Spleen (tissue), 11 donors: ENCODE data around the gene DGCR6L. TPM values are rescaled to one million over a fixed set of nuclear protein-coding genes. Genes with fewer than 3 reads are reported as not detected.
"Not testable (repeated sequence)": the region's sequence is repeated elsewhere in the genome, so short reads cannot be mapped to it uniquely, and the experiment has no call there.

Experiments
- DNase-seq: peaks from one replicate; pipeline ENCODE4 v3.0.0-alpha.2; 2020
- H3K27ac ChIP-seq, 8 donors: fragments of 200-600 bp; sonication (generic) in 7 of 8; 1 replicate in 4 of 8; 2 replicates in 4 of 8; pipeline versions ENCODE4 v1.5.0 to v1.8.0; 2016 to 2021; ENCODE audit warnings: inconsistent platforms in 4 of 8, mild to moderate bottlenecking in 4 of 8, moderate library complexity in 1 of 8
- H3K27me3 ChIP-seq, 7 donors: fragments of 200-600 bp; sonication (generic) in 6 of 7; replicated peaks in 1 of 7; 1 replicate in 4 of 7; 2 replicates in 3 of 7; pipeline versions ENCODE4 v1.5.0 to v1.8.0; 2016 to 2021; ENCODE audit warnings: inconsistent platforms in 3 of 7, mild to moderate bottlenecking in 1 of 7
- H3K36me3 ChIP-seq, 6 donors: fragments of 200-600 bp; sonication (generic) in 5 of 6; 1 replicate in 4 of 6; 2 replicates in 2 of 6; pipeline versions ENCODE4 v1.5.0 to v1.8.0; 2016 to 2021; ENCODE audit warnings: inconsistent platforms in 2 of 6
- H3K4me1 ChIP-seq, 6 donors: fragments of 200-600 bp; sonication (generic) in 5 of 6; 1 replicate in 3 of 6; 2 replicates in 3 of 6; pipeline versions ENCODE4 v1.5.0 to v1.8.0; 2016 to 2021; ENCODE audit warnings: inconsistent platforms in 3 of 6
- H3K4me3 ChIP-seq, 8 donors: fragments of 200-600 bp; sonication (generic) in 7 of 8; 1 replicate in 4 of 8; 2 replicates in 4 of 8; pipeline versions ENCODE4 v1.5.0 to v1.8.0; 2016 to 2021; ENCODE audit warnings: inconsistent platforms in 4 of 8, mild to moderate bottlenecking in 4 of 8, moderate library complexity in 2 of 8
- H3K9me3 ChIP-seq, 8 donors: fragments of 200-600 bp; sonication (generic) in 7 of 8; 1 replicate in 4 of 8; 2 replicates in 4 of 8; pipeline versions ENCODE4 v1.5.0 to v1.8.0; 2016 to 2021; ENCODE audit warnings: inconsistent platforms in 4 of 8
- CTCF ChIP-seq, 11 experiments: fragments of 200-600 bp in 7 of 11; fragments of 450-650 bp in 4 of 11; sonication (generic) in 4 of 11; IDR thresholded peaks in 8 of 11; conservative IDR thresholded peaks in 3 of 11; 1 replicate in 7 of 11; 2 replicates in 4 of 11; pipeline versions ENCODE4 v1.4.0 to v1.8.0; 2016 to 2021; ENCODE audit warnings: antibody characterized with exemption in 11 of 11, inconsistent platforms in 4 of 11, mild to moderate bottlenecking in 1 of 11
- POLR2A ChIP-seq, 3 donors: fragments of 450-650 bp; IDR thresholded peaks; one replicate each; pipeline ENCODE4 v1.5.1; 2017; ENCODE audit warnings: antibody characterized with exemption in 3 of 3, mild to moderate bottlenecking in 1 of 3
- POLR2AphosphoS5 ChIP-seq, 3 donors: sonication (generic); formaldehyde crosslinking; IDR thresholded peaks; one replicate each; pipeline ENCODE4 v1.5.1; 2017; ENCODE audit warnings: antibody characterized with exemption in 3 of 3
- whole genome bisulfite sequencing, 5 donors: extraction: QIAGEN DNeasy Blood & Tissue Kit in 3 of 5; methylation state at CpG; one replicate each; pipeline versions ENCODE4 v1.1.5 to v1.1.7; 2013 to 2018; 5-methylcytosine and 5-hydroxymethylcytosine counted together
- intact Hi-C: fragments of 100-400 bp; cut with DNase I; formaldehyde crosslinking; loops from one replicate; pipeline ENCODE4 v1.15.0; 2023; ENCODE audit warnings: low total_unique reads
- polyA plus RNA-seq, 3 donors: library from polyadenylated mRNA; stranded (reverse); fragments of 200-250 nt; gene quantifications; one replicate each; pipeline ENCODE4 v1.2.1, GENCODE V29; 2013
- total RNA-seq, 7 donors: library from RNA; depleted of rRNA in 3 of 7; stranded (reverse); fragments of >200 nt in 3 of 7; fragmentation: NEBNext Ultra II Directional in 4 of 7; extraction: Animal tissue kit (Norgen Biotek cat#: 25700) in 4 of 7; gene quantifications; one replicate each; pipeline versions ENCODE4 v1.1.0 to v1.2.1, GENCODE V29; 2016 to 2021
- donor health status: healthy with polysubstance abuse.
- donor health status: DM: no; HTN: no; CAD: no; lungs with moderate emphysema.
- donor health status: DM: no; HTN: no; CAD: no.
- donor health status: Bipolar disorder and iron deficiency.
- donor health status: healthy.
- donor health status: DM: no; HTN: no; CAD: no.
- donor health status: DM: yes; HTN: yes; CAD: no.

DGCR6L gene
- total and polyA plus RNA-seq, 10 donors: 25.6 to 70.0 (median 34.9) TPM

DNA sequence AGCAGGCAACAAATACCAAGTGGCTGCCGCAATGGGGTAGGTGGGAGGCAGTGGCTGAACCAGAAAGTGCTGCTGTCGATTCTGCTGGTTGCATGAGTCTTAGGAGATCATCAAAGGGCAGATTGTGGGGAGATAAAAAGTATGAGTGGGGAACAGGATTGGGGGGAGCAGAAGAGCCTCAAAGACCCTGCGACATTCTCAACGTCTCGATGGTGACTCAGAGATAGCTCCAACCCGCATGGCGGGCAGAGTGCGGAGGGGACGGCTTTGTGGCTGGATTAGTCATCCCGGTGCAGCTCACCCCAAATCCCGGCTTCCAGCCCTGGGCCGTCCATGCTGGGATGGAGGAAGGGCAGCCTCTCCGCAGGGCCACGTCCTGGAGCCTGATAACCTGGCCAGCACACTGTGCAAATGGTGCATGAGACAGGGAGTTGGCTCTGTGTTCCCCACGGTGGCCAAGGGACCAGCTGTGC is 40.2 kb downstream of the DGCR6L start:
- intact Hi-C loops: no loop called here
- no peak for DNase-seq
- TF ChIP-seq POLR2A (IDR thresholded peaks at IDR 0.05) (no peak), POLR2AphosphoS5 (IDR thresholded peaks at IDR 0.05) (no peak), CTCF (IDR thresholded peaks at IDR 0.05 in 8 of 11, conservative IDR thresholded peaks at IDR 0.05 in 3 of 11) (no peak)

GRCh38 chr22:20278726-20279490 is 41.0 kb downstream of the DGCR6L start:
- intact Hi-C loops, H3K27me3 ChIP-seq, H3K36me3 ChIP-seq, DNase-seq, H3K4me1 ChIP-seq, H3K9me3 ChIP-seq, H3K27ac ChIP-seq, H3K4me3 ChIP-seq: not testable (repeated sequence)
- 65 to 85% (median 81%) methylated on average over 2 to 22 of the region's 22 CpGs for WGBS, 5 donors

More for the DNA sequence above, 40.2 kb downstream of the DGCR6L start:
- Histone ChIP-seq H3K4me1 (no peaks in the 10 kb centered on the region), H3K36me3 (no peaks in the 10 kb centered on the region), H3K27me3 (no peaks in the 10 kb centered on the region), H3K9me3 (no peaks in the 10 kb centered on the region), H3K27ac (no peak overlapping the region), H3K4me3 (no peak overlapping the region)
- 61 to 74% (median 70%) methylated on average over 11 to 15 of the region's 15 CpGs for WGBS, 5 donors

GRCh38 chr22:20277936-20278635 is 41.8 kb downstream of the DGCR6L start:
- H3K27me3 ChIP-seq, DNase-seq, H3K36me3 ChIP-seq, H3K4me3 ChIP-seq, intact Hi-C loops, H3K9me3 ChIP-seq, H3K4me1 ChIP-seq, H3K27ac ChIP-seq: not testable (repeated sequence)
- 76 to 88% (median 84%) methylated on average over 9 to 17 of the region's 18 CpGs for WGBS, 5 donors

GRCh38 chr22:20276468-20276867 is 43.4 kb downstream of the DGCR6L start:
- intact Hi-C loops: no loop called here
- no peak for DNase-seq
- H3K4me3 ChIP-seq: no peak overlapping the region

More at GRCh38 chr22:20276468-20276867, 43.4 kb downstream of the DGCR6L start:
- Histone ChIP-seq H3K36me3 (no peaks in the 10 kb centered on the region), H3K4me1 (peaks cover 0 to 2% (median 0%) of the 10 kb centered on the region in 6 donors), H3K27me3 (no peaks in the 10 kb centered on the region), H3K9me3 (no peaks in the 10 kb centered on the region), H3K27ac (no peak overlapping the region)
- TF ChIP-seq CTCF (IDR thresholded peaks at IDR 0.05 in 8 of 11, conservative IDR thresholded peaks at IDR 0.05 in 3 of 11) (no peak), POLR2AphosphoS5 (IDR thresholded peaks at IDR 0.05) (no peak), POLR2A (IDR thresholded peaks at IDR 0.05) (no peak)
- 76 to 86% (median 76%) methylated on average over 7 of the region's 7 CpGs for WGBS, 5 donors
